Upper lobe of left lung (tissue), 4 donors: Measurements from ENCODE around the gene LACTB.

Experiments used
- EP300 ChIP-seq, 4 donors: sonication (generic); formaldehyde crosslinking; IDR thresholded peaks; one replicate each; pipeline ENCODE4 v1.5.1; 2017; ENCODE audit warnings: antibody characterized with exemption in 4 of 4, control low read depth in 2 of 4
- POLR2A ChIP-seq, 4 donors: fragments of 450-650 bp; IDR thresholded peaks; one replicate each; pipeline ENCODE4 v1.5.1; 2016 to 2017; ENCODE audit warnings: antibody characterized with exemption in 4 of 4, mild to moderate bottlenecking in 2 of 4
- POLR2AphosphoS5 ChIP-seq, 2 donors: sonication (generic); formaldehyde crosslinking; IDR thresholded peaks; one replicate each; pipeline ENCODE4 v1.5.1; 2017; ENCODE audit warnings: antibody characterized with exemption in 2 of 2
- TF ChIP-seq, protein P1 (sequence below), 6 experiments: fragments of 450-650 bp in 4 of 6; fragments of 200-600 bp in 2 of 6; sonication (generic) in 2 of 6; IDR thresholded peaks; one replicate each; pipeline ENCODE4 v1.5.1; 2016 to 2019; ENCODE audit warnings: antibody characterized with exemption in 6 of 6

DNA sequence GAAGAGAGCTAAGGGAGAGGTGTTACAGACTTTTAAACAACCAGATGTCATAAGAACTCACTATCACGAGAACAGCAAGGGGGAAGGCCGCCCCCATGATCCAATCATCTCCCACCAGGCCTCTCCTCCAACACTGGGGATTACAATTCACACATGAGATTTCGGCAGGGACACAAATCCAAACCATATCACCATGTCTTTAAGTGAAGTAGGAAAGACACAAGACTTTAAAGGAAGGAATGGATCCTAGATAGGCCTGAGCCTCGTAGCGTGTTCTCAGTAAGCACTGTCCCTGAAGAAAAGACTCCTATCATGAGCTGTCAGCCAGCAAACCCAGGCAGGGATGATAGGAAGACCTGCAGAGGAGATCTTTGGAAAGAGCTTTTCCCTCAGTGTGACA lies 50.7 kb downstream of the LACTB start:
- TF ChIP-seq EP300 (IDR thresholded peaks at IDR 0.05) = no peak
- TF ChIP-seq POLR2AphosphoS5 (IDR thresholded peaks at IDR 0.05) = no peak
- no peak for TF ChIP-seq POLR2A (IDR thresholded peaks at IDR 0.05)
- TF ChIP-seq, protein P1, sequence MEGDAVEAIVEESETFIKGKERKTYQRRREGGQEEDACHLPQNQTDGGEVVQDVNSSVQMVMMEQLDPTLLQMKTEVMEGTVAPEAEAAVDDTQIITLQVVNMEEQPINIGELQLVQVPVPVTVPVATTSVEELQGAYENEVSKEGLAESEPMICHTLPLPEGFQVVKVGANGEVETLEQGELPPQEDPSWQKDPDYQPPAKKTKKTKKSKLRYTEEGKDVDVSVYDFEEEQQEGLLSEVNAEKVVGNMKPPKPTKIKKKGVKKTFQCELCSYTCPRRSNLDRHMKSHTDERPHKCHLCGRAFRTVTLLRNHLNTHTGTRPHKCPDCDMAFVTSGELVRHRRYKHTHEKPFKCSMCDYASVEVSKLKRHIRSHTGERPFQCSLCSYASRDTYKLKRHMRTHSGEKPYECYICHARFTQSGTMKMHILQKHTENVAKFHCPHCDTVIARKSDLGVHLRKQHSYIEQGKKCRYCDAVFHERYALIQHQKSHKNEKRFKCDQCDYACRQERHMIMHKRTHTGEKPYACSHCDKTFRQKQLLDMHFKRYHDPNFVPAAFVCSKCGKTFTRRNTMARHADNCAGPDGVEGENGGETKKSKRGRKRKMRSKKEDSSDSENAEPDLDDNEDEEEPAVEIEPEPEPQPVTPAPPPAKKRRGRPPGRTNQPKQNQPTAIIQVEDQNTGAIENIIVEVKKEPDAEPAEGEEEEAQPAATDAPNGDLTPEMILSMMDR (IDR thresholded peaks at IDR 0.05) = no peak
